Hematopoietic multipotent progenitor cell treated with erythropoietin and hydrocortisone succinate and interleukin-3 and kit ligand, for 15 days (in vitro differentiated cells): ENCODE data around the gene CSNK1A1.
"Not testable (repeated sequence)": the region's sequence is repeated elsewhere in the genome, so short reads cannot be mapped to it uniquely, and the experiment has no call there.

Experiments
- DNase-seq: peaks from one replicate; pipeline ENCODE4 v3.0.0-alpha.2; 2015; ENCODE audit warnings: low spot score

Gene CSNK1A1

DNA sequence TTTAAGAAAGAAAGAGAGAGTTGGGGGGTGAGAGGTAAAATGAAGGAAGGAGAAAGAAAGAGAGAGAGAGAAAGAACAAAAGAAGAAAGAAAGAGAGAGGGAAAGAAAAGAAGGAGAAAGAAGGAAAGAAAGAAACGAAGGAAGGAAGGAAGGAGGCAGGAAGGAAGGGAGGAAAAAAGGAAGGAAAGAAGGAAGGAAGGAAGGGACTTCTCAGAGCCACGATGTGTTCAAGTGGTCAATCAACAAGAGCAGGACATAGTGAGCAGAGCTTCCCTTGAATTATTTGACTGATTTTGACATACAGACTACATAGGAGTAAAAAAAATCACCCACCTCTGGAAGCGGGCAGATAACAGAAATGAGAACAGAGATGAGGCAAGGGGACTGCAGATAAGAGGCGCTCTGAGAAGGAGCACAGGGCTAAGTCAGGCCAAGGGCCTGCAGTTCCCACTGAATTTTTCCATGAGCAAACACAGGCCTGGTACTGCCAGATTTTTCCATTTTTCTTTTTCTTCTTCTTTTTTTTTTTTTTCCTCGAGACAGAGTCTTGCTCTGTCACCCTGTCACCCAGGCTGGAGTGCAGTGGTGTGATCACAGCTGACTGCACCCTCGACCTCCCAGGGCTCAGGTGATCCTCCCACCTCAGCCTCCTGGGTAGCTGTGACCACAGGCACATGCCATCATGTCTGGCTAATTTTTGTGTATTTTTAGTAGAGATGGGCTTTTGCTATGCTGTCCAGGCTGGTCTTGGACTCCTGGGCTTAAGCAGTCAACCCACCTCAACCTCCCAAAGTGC is 94.4 kb downstream of the CSNK1A1 start:
- DNase-seq: peak; percentile 62

GRCh38 chr5:149455889-149456409 is 95.3 kb downstream of the CSNK1A1 start:
- DNase-seq: no peak

- DNase-seq: no peak
These were observed 97.4 kb downstream of the CSNK1A1 start for GRCh38 chr5:149453618-149454415.

DNA sequence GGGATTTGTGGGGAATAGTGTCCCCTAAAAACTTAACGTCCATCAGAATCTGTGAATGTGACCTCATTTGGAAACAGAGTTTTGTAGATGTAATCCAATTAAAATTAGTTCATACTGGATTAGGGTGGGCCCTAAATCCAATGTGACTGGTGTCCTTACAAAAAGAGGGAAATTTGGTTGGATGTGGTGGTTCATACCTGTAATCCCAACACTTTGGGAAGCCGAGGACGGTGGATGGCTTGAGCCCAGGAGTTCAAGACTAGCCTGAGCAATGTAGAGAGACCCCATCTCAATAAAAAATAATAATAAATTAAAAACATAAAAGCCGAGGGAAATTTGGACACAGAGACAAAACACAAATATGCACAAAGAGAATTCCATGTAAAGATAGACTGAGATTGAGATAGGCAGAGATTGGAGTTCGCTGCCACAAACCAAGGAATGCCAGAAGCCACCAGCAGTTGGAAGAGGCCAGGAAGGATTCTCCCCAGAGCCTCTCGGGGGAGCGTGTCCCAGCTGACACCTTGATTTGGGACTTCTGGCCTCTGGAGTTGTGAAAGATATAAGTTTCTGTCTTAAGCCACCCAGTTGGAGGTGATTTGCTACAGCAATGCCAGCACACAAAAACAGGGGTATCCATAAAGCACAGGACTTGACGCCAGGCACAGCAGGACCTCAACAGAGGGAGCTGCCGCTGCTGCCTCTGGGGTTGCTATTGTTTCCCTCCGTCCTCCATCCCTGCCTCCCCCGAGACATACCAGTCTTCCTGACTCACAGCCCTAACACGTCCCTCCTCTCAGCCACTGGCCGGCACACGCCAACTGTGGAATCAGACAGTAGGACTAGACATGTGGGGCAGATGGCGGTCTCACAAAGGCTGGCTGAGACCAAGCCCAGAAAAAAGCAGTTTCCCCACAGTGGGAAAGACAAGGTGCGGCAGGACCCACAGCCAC is 98.3 kb downstream of the CSNK1A1 start:
- no peak for DNase-seq

DNA sequence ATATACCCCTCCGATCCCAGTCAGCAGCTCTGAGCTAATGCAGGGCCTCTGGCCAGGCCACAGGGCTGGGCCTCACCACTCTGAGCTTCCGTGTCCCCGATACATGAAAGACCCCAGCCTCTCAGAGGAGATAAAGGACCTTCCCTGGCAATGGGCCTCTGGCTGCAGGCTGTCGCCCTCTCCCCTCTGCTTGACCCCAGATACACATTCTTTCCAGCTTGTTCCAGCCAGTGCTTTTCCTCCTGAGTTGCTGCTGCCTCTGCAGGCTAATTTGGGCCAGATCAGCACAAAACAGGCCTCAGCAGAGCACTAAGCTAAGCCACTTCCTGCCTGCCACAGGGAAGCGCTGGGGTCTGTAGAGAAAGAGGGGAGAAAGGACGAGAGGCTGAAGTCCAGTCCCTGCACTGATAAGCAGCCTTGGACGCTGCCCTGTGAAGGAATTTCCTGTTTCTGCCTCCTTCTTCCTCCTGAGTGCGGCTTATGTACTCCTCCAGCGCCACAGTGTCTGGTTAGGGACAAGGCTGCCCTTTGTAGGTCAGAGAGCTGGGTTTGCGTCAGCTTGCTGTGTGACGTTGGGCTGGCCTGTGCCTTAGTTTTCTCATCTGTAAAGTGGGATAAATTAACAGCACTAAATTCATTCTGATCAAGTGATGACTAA is 99.1 kb downstream of the CSNK1A1 start:
- no peak for DNase-seq

- DNase-seq: no peak
These were observed 101.0 kb downstream of the CSNK1A1 start for GRCh38 chr5:149450199-149450598.

GRCh38 chr5:149448831-149449714 is 102.2 kb downstream of the CSNK1A1 start:
- DNase-seq: peak; percentile 45

DNA sequence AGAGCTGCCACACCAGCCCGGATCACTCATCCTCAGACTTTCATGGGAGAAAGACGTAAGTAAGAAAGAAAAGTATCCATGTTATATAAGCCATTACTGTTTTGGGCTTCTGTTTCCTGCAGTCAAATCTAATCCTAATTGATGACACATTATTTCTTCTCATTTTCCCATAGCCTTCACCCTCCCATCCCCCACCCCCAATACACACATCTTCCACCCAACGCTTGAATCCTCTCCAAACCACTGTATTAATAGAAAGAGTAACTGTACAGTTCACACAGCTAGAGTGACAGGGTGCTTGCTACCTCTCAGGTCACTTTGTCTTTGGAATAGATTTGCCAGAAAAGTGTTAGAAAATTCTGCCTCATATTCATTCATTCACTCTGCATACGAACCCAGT is 102.8 kb downstream of the CSNK1A1 start:
- DNase-seq: no peak

- no peak for DNase-seq
These were observed 103.6 kb downstream of the CSNK1A1 start for GRCh38 chr5:149447373-149448367.

DNA sequence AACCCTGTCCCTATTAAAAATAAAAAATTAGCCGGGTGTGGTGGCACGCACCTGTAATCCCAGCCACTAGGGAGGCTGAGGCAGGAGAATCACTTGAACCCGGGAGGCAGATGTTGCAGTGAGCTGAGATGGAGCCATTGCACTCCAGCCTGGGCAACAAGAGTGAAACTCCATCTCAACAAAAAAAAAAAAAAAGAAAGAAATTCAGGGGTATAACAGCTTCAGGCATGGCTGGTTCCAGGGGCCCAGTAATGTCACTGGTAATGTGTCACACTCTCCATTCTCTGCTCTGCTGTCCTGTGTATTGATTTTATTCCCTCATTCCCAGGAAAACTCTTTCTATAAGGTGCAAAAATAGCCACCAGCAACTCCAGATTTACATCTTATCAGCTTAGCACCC is 104.4 kb downstream of the CSNK1A1 start:
- DNase-seq: not testable (repeated sequence)

GRCh38 chr5:149445739-149446369 is 105.4 kb downstream of the CSNK1A1 start:
- no peak for DNase-seq

- no peak for DNase-seq
These were observed 105.9 kb downstream of the CSNK1A1 start for GRCh38 chr5:149445343-149445738.

DNA sequence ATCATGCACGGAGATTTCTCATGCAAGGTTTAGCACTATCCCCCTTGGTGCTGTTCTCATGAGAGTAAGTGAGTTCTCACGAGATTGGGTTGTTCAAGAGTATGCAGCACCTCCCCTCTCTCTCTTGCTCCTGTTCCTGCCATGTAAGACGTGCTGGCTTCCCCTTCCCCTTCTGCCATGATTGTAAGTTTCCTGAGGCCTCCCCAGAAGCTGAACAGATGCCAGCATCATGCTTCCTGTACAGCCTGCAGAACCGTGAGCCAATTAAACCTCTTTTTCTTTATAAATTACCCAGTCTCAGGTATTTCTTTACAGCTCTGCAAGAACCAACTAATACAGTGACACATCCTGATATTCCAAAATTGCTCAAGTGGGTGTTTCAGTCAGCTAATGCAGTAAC is 106.8 kb downstream of the CSNK1A1 start:
- not testable (repeated sequence) for DNase-seq

DNA sequence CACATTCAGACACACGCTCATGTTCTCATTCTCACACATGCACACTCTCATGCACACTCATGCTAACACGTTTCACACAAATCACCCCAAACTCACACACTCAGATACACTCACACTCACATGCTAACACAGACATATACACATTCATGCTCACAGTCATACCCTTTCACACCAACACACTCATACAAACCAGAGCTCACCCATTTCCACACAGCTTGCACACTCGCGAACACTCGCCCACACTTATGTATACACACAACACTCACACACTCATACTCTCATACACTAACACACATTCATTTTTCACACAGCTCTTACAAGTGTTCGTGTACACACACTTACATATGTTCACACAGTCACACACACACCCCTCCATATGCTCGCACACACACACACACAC is 108.0 kb downstream of the CSNK1A1 start:
- DNase-seq: no peak

GRCh38 chr5:149442563-149443182 is 108.6 kb downstream of the CSNK1A1 start:
- peak; percentile 76 for DNase-seq
